AG10803 (cell line): ENCODE data around the gene HBZ.

Experiments
- DNase-seq: peaks from one replicate; pipeline ENCODE4 v3.0.0; 2010; ENCODE audit warnings: low read depth
- H3K4me3 ChIP-seq: 2 replicates; pipeline ENCODE4 v1.5.1; 2011; ENCODE audit warnings: mild to moderate bottlenecking, low read length, control low read depth
- CTCF ChIP-seq: conservative IDR thresholded peaks from 2 replicates; pipeline ENCODE4 v1.5.1; 2011; ENCODE audit warnings: mild to moderate bottlenecking, low read length, control low read depth, inconsistent platforms

The HBZ gene

GRCh38 chr16:133716-134115 is 18.7 kb upstream of the HBZ start:
- DNase-seq: no peak
- H3K4me3 ChIP-seq: no peak overlapping the region
- no peak for TF ChIP-seq CTCF

- TF ChIP-seq CTCF: no peak
- peak overlapping the region; percentile 72 for H3K4me3 ChIP-seq
- peak; percentile 8 for DNase-seq
These were observed 14.4 kb upstream of the HBZ start for GRCh38 chr16:138049-138417.

GRCh38 chr16:140175-140857 is 12.1 kb upstream of the HBZ start:
- DNase-seq: no peak
- no peak overlapping the region for H3K4me3 ChIP-seq
- TF ChIP-seq CTCF: no peak

GRCh38 chr16:142405-142967 is 10.0 kb upstream of the HBZ start:
- DNase-seq: no peak
- no peak for TF ChIP-seq CTCF
- no peak overlapping the region for H3K4me3 ChIP-seq

- TF ChIP-seq CTCF: no peak
These were observed 9.4 kb upstream of the HBZ start for GRCh38 chr16:143047-143446.

GRCh38 chr16:143456-143855 is 9.0 kb upstream of the HBZ start:
- no peak overlapping the region for H3K4me3 ChIP-seq
- TF ChIP-seq CTCF: no peak
- peak; percentile 18 for DNase-seq

More at GRCh38 chr16:143047-143446, 9.4 kb upstream of the HBZ start:
- DNase-seq: no peak
- H3K4me3 ChIP-seq: no peak overlapping the region

- TF ChIP-seq CTCF: no peak
- no peak overlapping the region for H3K4me3 ChIP-seq
- no peak for DNase-seq
These were observed 7.6 kb upstream of the HBZ start for GRCh38 chr16:144797-145252.
